Brain microvascular endothelial cell (primary cell): ENCODE measurements around the gene MAP3K12.

Experiments
- DNase-seq: peaks from one replicate; pipeline ENCODE4 v3.0.0-alpha.2; 2020
- H3K27ac ChIP-seq: fragments of 250-450 bp; sonication (Bioruptor Pico); 2 replicates; pipeline ENCODE4 v1.5.1; 2020; ENCODE audit warnings: mild to moderate bottlenecking, moderate library complexity
- H3K27me3 ChIP-seq: fragments of 250-450 bp; sonication (Bioruptor Pico); replicated peaks from 2 replicates; pipeline ENCODE4 v1.5.1; 2020; ENCODE audit warnings: mild to moderate bottlenecking
- H3K36me3 ChIP-seq: fragments of 250-450 bp; sonication (Bioruptor Pico); replicated peaks from 2 replicates; pipeline ENCODE4 v1.5.1; 2020; ENCODE audit warnings: mild to moderate bottlenecking
- H3K4me3 ChIP-seq: 2 replicates; pipeline ENCODE4 v1.5.1; 2011; ENCODE audit warnings: low read depth, mild to moderate bottlenecking, control low read depth, low read length, moderate library complexity
- CTCF ChIP-seq: IDR thresholded peaks from 2 replicates; pipeline ENCODE4 v1.5.1; 2011; ENCODE audit warnings: low read depth, mild to moderate bottlenecking, moderate library complexity, low read length, control low read depth, inconsistent platforms; ENCODE audit errors: missing control alignments
- in situ Hi-C: cut with HindIII; loops from 2 replicates; pipeline ENCODE4 v1.10.0; 2017; ENCODE audit warnings: low sequenced_read_pairs, low pct_ligation_motif_present

The MAP3K12 gene

GRCh38 chr12:53459097-53459496 is 40.2 kb downstream of the MAP3K12 start:
- no peak for TF ChIP-seq CTCF
- Histone ChIP-seq H3K4me3 (no peak overlapping the region), H3K36me3 (peaks cover 99% of the 10 kb centered on the region), H3K27ac (no peak overlapping the region), H3K27me3 (no peaks in the 10 kb centered on the region)
- DNase-seq, result no peak
- in situ Hi-C loops, result no loop called here

- Histone ChIP-seq H3K27ac (no peak overlapping the region), H3K27me3 (no peaks in the 10 kb centered on the region), H3K36me3 (peaks cover 87% of the 10 kb centered on the region), H3K4me3 (no peak overlapping the region)
- TF ChIP-seq CTCF, result no peak
- in situ Hi-C loops, result no loop called here
- DNase-seq, result no peak
Measured at GRCh38 chr12:53456654-53457366, 42.4 kb downstream of the MAP3K12 start.

GRCh38 chr12:53454707-53455106 is 44.6 kb downstream of the MAP3K12 start:
- no peak for DNase-seq
- H3K4me3 ChIP-seq, result no peak overlapping the region
- in situ Hi-C loops, result no loop called here
- no peaks in the 10 kb centered on the region for H3K27me3 ChIP-seq
- no peak overlapping the region for H3K27ac ChIP-seq
- H3K36me3 ChIP-seq, result peaks cover 66% of the 10 kb centered on the region
- no peak for TF ChIP-seq CTCF

- no peak overlapping the region for H3K27ac ChIP-seq
- H3K27me3 ChIP-seq, result no peaks in the 10 kb centered on the region
- DNase-seq, result no peak
- TF ChIP-seq CTCF, result no peak
- in situ Hi-C loops, result no loop called here
- H3K36me3 ChIP-seq, result peaks cover 60% of the 10 kb centered on the region
- H3K4me3 ChIP-seq, result peak overlapping the region; percentile 91
Measured at GRCh38 chr12:53453953-53454640, 45.2 kb downstream of the MAP3K12 start.

GRCh38 chr12:53452159-53453077 is 46.8 kb downstream of the MAP3K12 start:
- TF ChIP-seq CTCF, result peak; percentile 24
- DNase-seq, result peak; percentile 83
- peak overlapping the region; percentile 95 for H3K27ac ChIP-seq
- H3K36me3 ChIP-seq, result peaks cover 52% of the 10 kb centered on the region
- no peaks in the 10 kb centered on the region for H3K27me3 ChIP-seq
- in situ Hi-C loops, result no loop called here
- H3K4me3 ChIP-seq, result peak overlapping the region; percentile 91
